Breast epithelium (tissue), 4 donors: ENCODE measurements around the gene KLHL42. TPM values are rescaled to one million over a fixed set of nuclear protein-coding genes. Genes with fewer than 3 reads are reported as not detected.

Experiments used
- DNase-seq, 2 donors: peaks; one replicate each; pipeline ENCODE4 v3.0.0-alpha.2; 2019; ENCODE audit warnings: low spot score in 2 of 2
- H3K27ac ChIP-seq, 2 donors: fragments of 200-600 bp; sonication (generic) in 1 of 2; one replicate each; pipeline ENCODE4 v1.5.1; 2016 to 2019; ENCODE audit warnings: mild to moderate bottlenecking in 1 of 2
- H3K27me3 ChIP-seq, 2 donors: fragments of 200-600 bp; sonication (generic) in 1 of 2; one replicate each; pipeline versions ENCODE4 v1.5.1 to v1.6.0; 2017 to 2019; ENCODE audit warnings: control low read depth in 1 of 2, mild to moderate bottlenecking in 1 of 2
- H3K36me3 ChIP-seq: fragments of 200-600 bp; one replicate; pipeline ENCODE4 v1.5.1; 2019
- H3K4me1 ChIP-seq, 2 donors: fragments of 200-600 bp; sonication (generic); one replicate each; pipeline ENCODE4 v1.5.1; 2016 to 2019; ENCODE audit warnings: control low read depth in 1 of 2
- H3K4me3 ChIP-seq, 3 donors: fragments of 200-600 bp; sonication (generic); 1 replicate in 2 of 3; 2 replicates in 1 of 3; pipeline ENCODE4 v1.5.1; 2016 to 2019; ENCODE audit warnings: mild to moderate bottlenecking in 3 of 3, moderate library complexity in 2 of 3
- H3K9me3 ChIP-seq, 2 donors: fragments of 200-600 bp; sonication (generic) in 1 of 2; one replicate each; pipeline ENCODE4 v1.5.1; 2016 to 2019; ENCODE audit warnings: control low read depth in 1 of 2
- CTCF ChIP-seq, 3 donors: fragments of 450-650 bp; IDR thresholded peaks; one replicate each; pipeline ENCODE4 v1.5.1; 2016 to 2017; ENCODE audit warnings: antibody characterized with exemption in 3 of 3, mild to moderate bottlenecking in 3 of 3, moderate library complexity in 3 of 3
- POLR2A ChIP-seq: fragments of 450-650 bp; IDR thresholded peaks from one replicate; pipeline ENCODE4 v1.6.1; 2016; ENCODE audit warnings: antibody characterized with exemption, mild to moderate bottlenecking, moderate library complexity
- POLR2AphosphoS5 ChIP-seq, 3 donors: sonication (generic); formaldehyde crosslinking; IDR thresholded peaks; one replicate each; pipeline ENCODE4 v1.6.1; 2017; ENCODE audit warnings: antibody characterized with exemption in 3 of 3
- intact Hi-C: fragments of 100-400 bp; cut with DNase I; formaldehyde crosslinking; loops from one replicate; pipeline ENCODE4 v1.15.1; 2023; ENCODE audit warnings: low total_unique reads
- total RNA-seq, 3 donors: library from RNA; depleted of rRNA; stranded (reverse); fragments of >200 nt; gene quantifications; one replicate each; pipeline ENCODE4 v1.1.0, GENCODE V29; 2016

The KLHL42 gene
- total RNA-seq, 3 donors from 2014 or later: 20.6 to 32.3 (median 30.8) TPM

DNA sequence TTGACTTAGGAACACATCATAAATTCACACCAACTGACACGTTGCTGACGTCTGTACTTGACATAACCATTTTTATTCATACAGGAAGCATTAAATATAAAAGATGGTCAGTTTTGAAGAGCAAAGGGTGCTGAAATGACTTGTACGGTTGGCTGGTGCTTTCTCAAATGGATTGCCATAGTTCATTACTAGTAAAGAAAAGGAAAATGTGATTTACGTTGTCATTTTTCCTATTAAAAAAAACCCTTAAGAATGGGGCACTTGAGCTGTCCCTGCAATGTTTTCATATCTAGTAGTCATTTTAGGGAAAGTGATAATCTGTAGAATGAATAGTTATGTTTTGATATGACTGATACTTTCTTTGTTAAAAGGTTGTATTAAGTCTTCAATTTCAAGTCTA is 22.5 kb downstream of the KLHL42 start:
- DNase-seq: no peak
- Histone ChIP-seq H3K27me3 (no peaks in the 10 kb centered on the region), H3K36me3 (no peaks in the 10 kb centered on the region), H3K4me3 (no peak overlapping the region), H3K27ac (no peak overlapping the region), H3K4me1 (no peaks in the 10 kb centered on the region), H3K9me3 (no peaks in the 10 kb centered on the region)
- no peak for TF ChIP-seq POLR2AphosphoS5 (IDR thresholded peaks at IDR 0.05)
- no peak for TF ChIP-seq CTCF (IDR thresholded peaks at IDR 0.05)
- TF ChIP-seq POLR2A: no peak
- intact Hi-C loops: no loop called here

- Histone ChIP-seq H3K9me3 (no peaks in the 10 kb centered on the region), H3K27me3 (no peaks in the 10 kb centered on the region), H3K36me3 (no peaks in the 10 kb centered on the region), H3K4me1 (no peaks in the 10 kb centered on the region), H3K4me3 (no peak overlapping the region), H3K27ac (no peak overlapping the region)
- intact Hi-C loops: no loop called here
- DNase-seq: no peak
- no peak for TF ChIP-seq POLR2AphosphoS5 (IDR thresholded peaks at IDR 0.05)
Measured at GRCh38 chr12:27802936-27803335, 22.9 kb downstream of the KLHL42 start.

DNA sequence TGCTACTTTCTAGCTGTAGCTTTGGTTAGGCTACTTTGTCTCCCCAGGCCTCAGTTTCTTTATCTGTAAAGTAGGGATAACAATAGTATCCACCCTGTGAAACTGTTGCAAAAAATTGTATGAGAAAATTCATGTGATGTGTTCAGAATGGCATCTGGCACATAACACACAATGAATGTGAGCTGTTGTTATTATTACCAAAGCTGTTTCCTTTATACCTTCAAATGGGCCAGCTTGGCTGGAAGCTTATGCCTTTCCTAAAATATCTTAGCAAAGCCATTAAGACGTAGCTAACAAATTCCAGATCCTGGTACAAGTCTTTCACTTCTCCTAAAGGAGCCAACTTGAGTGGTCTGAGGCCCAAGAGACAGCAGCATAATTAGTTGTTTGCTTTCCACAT is 25.2 kb downstream of the KLHL42 start:
- no peak for DNase-seq
- no peak for TF ChIP-seq POLR2AphosphoS5 (IDR thresholded peaks at IDR 0.05)
- no peak for TF ChIP-seq POLR2A
- TF ChIP-seq CTCF (IDR thresholded peaks at IDR 0.05): no peak
- no peaks in the 10 kb centered on the region for H3K27me3 ChIP-seq
- H3K9me3 ChIP-seq: no peaks in the 10 kb centered on the region
- no peak overlapping the region for H3K27ac ChIP-seq
- intact Hi-C loops: no loop called here
- H3K4me1 ChIP-seq: no peaks in the 10 kb centered on the region
- no peak overlapping the region for H3K4me3 ChIP-seq
- H3K36me3 ChIP-seq: no peaks in the 10 kb centered on the region

DNA sequence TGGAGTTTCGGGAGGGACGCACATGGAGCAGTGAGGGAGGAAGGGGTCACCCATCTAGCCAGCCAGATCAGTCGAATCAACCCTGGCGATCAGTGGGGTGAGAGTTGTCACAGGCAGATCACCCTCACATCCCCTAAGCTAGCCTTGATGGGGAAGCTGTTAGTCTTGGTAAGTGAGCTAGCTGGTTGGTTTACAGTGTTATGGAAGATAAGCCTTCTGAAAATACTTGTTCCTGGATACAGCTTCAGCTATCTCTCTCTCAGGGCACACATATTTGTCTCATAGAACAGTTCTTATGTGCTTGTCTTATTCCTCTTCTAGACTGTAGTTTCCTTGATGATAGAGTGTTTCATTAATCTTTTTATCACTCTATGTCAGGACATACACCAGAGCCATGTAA is 26.2 kb downstream of the KLHL42 start:
- Histone ChIP-seq H3K36me3 (no peaks in the 10 kb centered on the region), H3K27me3 (no peaks in the 10 kb centered on the region), H3K9me3 (no peaks in the 10 kb centered on the region), H3K4me3 (no peak overlapping the region), H3K4me1 (no peaks in the 10 kb centered on the region), H3K27ac (no peak overlapping the region)
- intact Hi-C loops: no loop called here
- DNase-seq: no peak
- TF ChIP-seq POLR2A: no peak
- no peak for TF ChIP-seq POLR2AphosphoS5 (IDR thresholded peaks at IDR 0.05)
- no peak for TF ChIP-seq CTCF (IDR thresholded peaks at IDR 0.05)

DNA sequence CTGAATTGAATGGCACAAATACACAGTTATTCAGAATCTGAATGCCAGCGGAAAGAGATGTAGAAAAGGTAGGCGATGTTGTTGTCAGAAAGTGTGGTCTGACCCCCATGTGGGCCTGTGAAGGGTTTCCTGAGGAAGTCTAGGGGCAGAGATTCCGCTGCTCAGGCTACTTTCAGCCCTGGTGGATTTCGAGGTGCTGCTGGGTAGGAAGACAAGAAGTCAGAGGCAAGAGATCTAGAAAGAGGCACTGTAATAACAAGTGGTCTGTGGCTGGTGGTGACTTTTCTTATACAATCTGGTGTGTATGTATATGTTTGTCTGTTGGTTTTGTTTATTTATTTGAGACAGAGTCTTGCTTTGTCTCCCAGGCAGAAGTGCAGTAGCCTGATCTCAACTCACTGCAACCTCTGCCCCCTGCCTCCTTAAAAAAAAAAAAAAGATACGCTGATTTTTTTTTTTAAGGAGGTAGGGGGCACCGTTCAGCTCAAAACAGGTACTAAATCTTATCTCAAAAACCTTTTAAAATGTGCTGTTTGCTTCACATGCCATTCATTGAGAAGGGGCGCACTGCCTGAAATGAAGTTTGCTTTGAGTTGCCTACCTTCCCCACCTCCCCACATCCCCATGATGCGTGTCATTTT is 27.1 kb downstream of the KLHL42 start:
- intact Hi-C loops: no loop called here
- Histone ChIP-seq H3K27ac (no peak overlapping the region), H3K4me1 (no peaks in the 10 kb centered on the region), H3K27me3 (no peaks in the 10 kb centered on the region), H3K9me3 (no peaks in the 10 kb centered on the region), H3K36me3 (no peaks in the 10 kb centered on the region), H3K4me3 (no peak overlapping the region)
- no peak for DNase-seq
- no peak for TF ChIP-seq CTCF (IDR thresholded peaks at IDR 0.05)
- no peak for TF ChIP-seq POLR2A
- no peak for TF ChIP-seq POLR2AphosphoS5 (IDR thresholded peaks at IDR 0.05)

GRCh38 chr12:27808841-27809240 is 28.8 kb downstream of the KLHL42 start:
- Histone ChIP-seq H3K27ac (no peak overlapping the region), H3K4me3 (no peak overlapping the region), H3K27me3 (no peaks in the 10 kb centered on the region), H3K36me3 (no peaks in the 10 kb centered on the region), H3K9me3 (no peaks in the 10 kb centered on the region), H3K4me1 (no peaks in the 10 kb centered on the region)
- intact Hi-C loops: no loop called here
- DNase-seq: no peak
- TF ChIP-seq POLR2AphosphoS5 (IDR thresholded peaks at IDR 0.05) (no peak), POLR2A (no peak), CTCF (IDR thresholded peaks at IDR 0.05) (no peak)
